GM18867 (cell line): ENCODE measurements around the gene MYH7.
"Not testable (repeated sequence)": the region's sequence is repeated elsewhere in the genome, so short reads cannot be mapped to it uniquely, and the experiment has no call there.

ENCODE experiments used
- ATAC-seq: cut with Tn5 transposase; IDR thresholded peaks from one replicate; pipeline ENCODE4 v1.9.1; 2021; ENCODE audit warnings: mild to moderate bottlenecking, moderate library complexity; ENCODE audit not compliant: unreplicated experiment

Gene MYH7

GRCh38 chr14:23408307-23408630 lies 27.2 kb downstream of the MYH7 start:
- ATAC-seq, result no peak

GRCh38 chr14:23407516-23408306 lies 27.7 kb downstream of the MYH7 start, which contains the start of gene MYH6:
TSS of gene MYH6 (minus strand) at chr14:23408273. CDS start at chr14:23407223, 1,050 bp downstream.
- ATAC-seq, result no peak

- ATAC-seq, result no peak
Measured at GRCh38 chr14:23406725-23407355, 28.6 kb downstream of the MYH7 start.

GRCh38 chr14:23406244-23406643 lies 29.2 kb downstream of the MYH7 start:
- no peak for ATAC-seq

GRCh38 chr14:23405516-23406025 lies 29.9 kb downstream of the MYH7 start:
- no peak for ATAC-seq

- ATAC-seq, result no peak
Measured at GRCh38 chr14:23405096-23405495, 30.4 kb downstream of the MYH7 start.

GRCh38 chr14:23404331-23404900 lies 31.0 kb downstream of the MYH7 start:
- no peak for ATAC-seq

GRCh38 chr14:23403908-23404307 lies 31.6 kb downstream of the MYH7 start:
- ATAC-seq, result no peak

GRCh38 chr14:23403139-23403438 lies 32.4 kb downstream of the MYH7 start:
- ATAC-seq, result no peak

GRCh38 chr14:23402296-23403138 lies 32.9 kb downstream of the MYH7 start:
- no peak for ATAC-seq

GRCh38 chr14:23401291-23401690 lies 34.2 kb downstream of the MYH7 start:
- no peak for ATAC-seq

- not testable (repeated sequence) for ATAC-seq
Measured at GRCh38 chr14:23400496-23401149, 34.8 kb downstream of the MYH7 start.

- ATAC-seq, result no peak
Measured at GRCh38 chr14:23399591-23399990, 35.9 kb downstream of the MYH7 start.

GRCh38 chr14:23399136-23399535 lies 36.3 kb downstream of the MYH7 start:
- ATAC-seq, result no peak

- ATAC-seq, result no peak
Measured at GRCh38 chr14:23398348-23398747, 37.1 kb downstream of the MYH7 start.

GRCh38 chr14:23396781-23397407 lies 38.6 kb downstream of the MYH7 start:
- no peak for ATAC-seq

GRCh38 chr14:23396126-23396525 lies 39.3 kb downstream of the MYH7 start:
- ATAC-seq, result no peak

GRCh38 chr14:23392613-23393012 lies 42.8 kb downstream of the MYH7 start:
- ATAC-seq, result no peak

GRCh38 chr14:23389871-23390270 lies 45.6 kb downstream of the MYH7 start:
- ATAC-seq, result not testable (repeated sequence)

GRCh38 chr14:23389396-23389795 lies 46.1 kb downstream of the MYH7 start:
- no peak for ATAC-seq
